ENCODE measurements around the gene NEK5. TPM values are rescaled to one million over a fixed set of nuclear protein-coding genes. Genes with fewer than 3 reads are reported as not detected.

NEK5 gene
- total and polyA plus RNA-seq, 2 of the 8 experiments (the other 6 are each of a cell fraction or from before 2014, with no cell fraction given), result 0.12 to 0.35 TPM

- WGBS, 2 experiments (ENCODE audit: extremely low coverage in 1 of 2, insufficient coverage in 1 of 2, insufficient read length in 1 of 2, insufficient replicate concordance in 2 of 2, low coverage in 1 of 2, low lambda C conversion rate in 2 of 2, missing lambda C conversion rate in 1 of 2), result 90% methylated on average over 3 of the region's 3 CpGs; no CpG with 5 or more reads in 1 of the 2 experiments
- Histone ChIP-seq H3K4me3 (ENCODE audit: extremely low read depth in 1 of 4, insufficient read depth in 2 of 4, low read depth in 3 of 4, low read length in 4 of 4) (no peak overlapping the region), H3K79me2 (ENCODE audit: control insufficient read depth in 1 of 2, insufficient read depth in 2 of 2, low read length in 2 of 2) (peaks cover 0 to 12% of the 10 kb centered on the region in 2 experiments; a peak in 2 of 4 replicates), H4K91ac (replicated peaks; ENCODE audit: insufficient read length, low read length) (no peak overlapping the region), H3K18ac (ENCODE audit: extremely low read depth, low read length) (no peak overlapping the region), H2BK120ac (replicated peaks; ENCODE audit: low read depth, low read length) (no peak overlapping the region), H3K23me2 (ENCODE audit: low read depth, low read length) (no peaks in the 10 kb centered on the region), H3K4ac (replicated peaks; ENCODE audit: insufficient read length, low read depth, low read length) (no peak overlapping the region), H4K5ac (ENCODE audit: insufficient read length, low read depth, low read length) (no peak overlapping the region), H3K9ac (replicated peaks in 1 of 4; ENCODE audit: extremely low read depth in 1 of 4, low read depth in 3 of 4, low read length in 3 of 4) (no peak overlapping the region), H3K4me1 (replicated peaks in 1 of 4; ENCODE audit: control insufficient read depth in 3 of 4, insufficient read depth in 4 of 4, low read length in 3 of 4) (no peaks in the 10 kb centered on the region), H4K20me1 (replicated peaks in 1 of 2; ENCODE audit: control insufficient read depth in 1 of 2, insufficient read depth in 2 of 2, low read length in 2 of 2) (no peaks in the 10 kb centered on the region), H3K27ac (ENCODE audit: low read depth, low read length) (no peak overlapping the region), H2BK5ac (ENCODE audit: low read depth, low read length) (no peak overlapping the region), H4K8ac (ENCODE audit: extremely low read depth, insufficient read depth, low read length) (no peak overlapping the region), H3K4me2 (ENCODE audit: insufficient read depth in 1 of 2, low read depth in 2 of 2, low read length in 2 of 2) (no peak overlapping the region), H3K79me1 (ENCODE audit: low read depth, low read length) (peaks cover 2% of the 10 kb centered on the region; the same call in 1 of the 2 replicates), H2BK20ac (ENCODE audit: low read length) (no peak overlapping the region), H3K14ac (ENCODE audit: insufficient read length) (no peak overlapping the region), H2AFZ (ENCODE audit: low read length) (no peak overlapping the region), H3K23ac (ENCODE audit: insufficient read length) (no peak overlapping the region), H2AK5ac (ENCODE audit: low read depth, low read length) (no peak overlapping the region), H3K27me3 (replicated peaks in 1 of 4; ENCODE audit: control insufficient read depth in 3 of 4, extremely low read depth in 1 of 4, insufficient read depth in 3 of 4, low read length in 3 of 4) (no peaks in the 10 kb centered on the region), H3K36me3 (ENCODE audit: control insufficient read depth in 2 of 4, insufficient read depth in 4 of 4, low read length in 3 of 4) (peaks cover 3 to 60% (median 36%) of the 10 kb centered on the region in 4 experiments; a peak in 7 of 8 replicates), H3K56ac (replicated peaks; ENCODE audit: insufficient read length, low read depth, low read length) (no peak overlapping the region), H2BK15ac (ENCODE audit: low read length) (no peak overlapping the region), H3K9me3 (ENCODE audit: insufficient read depth in 2 of 2, low read depth in 1 of 2, low read length in 1 of 2) (peaks cover 12 to 14% of the 10 kb centered on the region in 2 experiments; a peak in 2 of 4 replicates), H2BK12ac (ENCODE audit: low read depth, low read length) (no peak overlapping the region)
- FAIRE-seq (no peak), DNase-seq (ENCODE audit: low read depth in 1 of 2, low spot score in 2 of 2) (peak in 1 of 2 experiments; percentile 47)
- POLR2A ChIA-PET (ENCODE audit: partially characterized antibody), result interaction anchor here (0.9 to 1.7 kb wide), 4 partner anchors 10 to 28 kb away, joined by 3 to 5 read pairs (median 4); partner anchors contain the start of gene ALG11
- CTCF ChIA-PET (ENCODE audit: partially characterized antibody), result interaction anchor here (0.7 to 2.4 kb wide), 6 partner anchors 14 to 102 kb away, joined by 3 to 7 read pairs (median 6); partner anchors contain the start of genes ALG11 and NEK5
- TF ChIP-seq SP1 (IDR thresholded peaks at IDR 0.05; ENCODE audit: low read depth, low read length) (no peak), CTCF (IDR thresholded peaks at IDR 0.05; ENCODE audit: control extremely low read depth in 1 of 3, insufficient read depth in 1 of 3, low read depth in 1 of 3, low read length in 3 of 3) (peak; percentile 26 to 52 (median 39); a peak in 3 of 4 replicates), RAD21 (IDR thresholded peaks at IDR 0.05 in 1 of 2, conservative IDR thresholded peaks at IDR 0.05 in 1 of 2; ENCODE audit: low read depth in 2 of 2, low read length in 2 of 2) (peak; percentile 43 to 55; a peak in 3 of 4 replicates), BACH1 (IDR thresholded peaks at IDR 0.05; ENCODE audit: low read length) (no peak), SUZ12 (IDR thresholded peaks at IDR 0.05; ENCODE audit: low read length) (no peak), SP4 (IDR thresholded peaks at IDR 0.05; ENCODE audit: low read length) (no peak)
Observed at GRCh38 chr13:52026246-52026626, 102.6 kb downstream of the NEK5 start.

Data from H1 (cell line).